ENCODE results near the gene SNTB2.

- TF ChIP-seq RAD21 (IDR thresholded peaks at IDR 0.05; ENCODE audit: low read depth): no peak
- TF ChIP-seq YY1 (IDR thresholded peaks at IDR 0.05; ENCODE audit: low read depth): no peak
- no peak for TF ChIP-seq TEAD4 (IDR thresholded peaks at IDR 0.05)
- TF ChIP-seq ZBTB7A (IDR thresholded peaks at IDR 0.05; ENCODE audit: low read depth): no peak
- no peak for TF ChIP-seq EP300 (IDR thresholded peaks at IDR 0.05; ENCODE audit: borderline replicate concordance)
- no peak for TF ChIP-seq REST (IDR thresholded peaks at IDR 0.05; ENCODE audit: low read depth)
- no peak for TF ChIP-seq CEBPB (IDR thresholded peaks at IDR 0.05)
- TF ChIP-seq USF1 (IDR thresholded peaks at IDR 0.05): no peak
- TF ChIP-seq FOXM1 (IDR thresholded peaks at IDR 0.05; ENCODE audit: borderline replicate concordance, low read depth): no peak
- no peak for TF ChIP-seq MAX (IDR thresholded peaks at IDR 0.05)
- no peak for TF ChIP-seq TAF1 (IDR thresholded peaks at IDR 0.05; ENCODE audit: low read depth)
- no peak for TF ChIP-seq CREB1 (IDR thresholded peaks at IDR 0.05; ENCODE audit: low read depth)
- no peak for TF ChIP-seq TCF12 (IDR thresholded peaks at IDR 0.05; ENCODE audit: low read depth)
- no peak for TF ChIP-seq NFIC (IDR thresholded peaks at IDR 0.05)
These were observed 139.4 kb downstream of the SNTB2 start for GRCh38 chr16:69326172-69326873.

Measured in Ishikawa (cell line).